HG02852 (cell line): ENCODE data around the gene TSPY2.
"Not testable (repeated sequence)": the region's sequence is repeated elsewhere in the genome, so short reads cannot be mapped to it uniquely, and the experiment has no call there.

ENCODE experiments used
- ATAC-seq: cut with Tn5 transposase; IDR thresholded peaks from one replicate; pipeline ENCODE4 v1.9.1; 2021; ENCODE audit warnings: mild to moderate bottlenecking, moderate library complexity; ENCODE audit not compliant: unreplicated experiment

TSPY2 gene, protein sequence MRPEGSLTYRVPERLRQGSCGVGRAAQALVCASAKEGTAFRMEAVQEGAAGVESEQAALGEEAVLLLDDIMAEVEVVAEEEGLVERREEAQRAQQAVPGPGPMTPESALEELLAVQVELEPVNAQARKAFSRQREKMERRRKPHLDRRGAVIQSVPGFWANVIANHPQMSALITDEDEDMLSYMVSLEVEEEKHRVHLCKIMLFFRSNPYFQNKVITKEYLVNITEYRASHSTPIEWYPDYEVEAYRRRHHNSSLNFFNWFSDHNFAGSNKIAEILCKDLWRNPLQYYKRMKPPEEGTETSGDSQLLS

DNA sequence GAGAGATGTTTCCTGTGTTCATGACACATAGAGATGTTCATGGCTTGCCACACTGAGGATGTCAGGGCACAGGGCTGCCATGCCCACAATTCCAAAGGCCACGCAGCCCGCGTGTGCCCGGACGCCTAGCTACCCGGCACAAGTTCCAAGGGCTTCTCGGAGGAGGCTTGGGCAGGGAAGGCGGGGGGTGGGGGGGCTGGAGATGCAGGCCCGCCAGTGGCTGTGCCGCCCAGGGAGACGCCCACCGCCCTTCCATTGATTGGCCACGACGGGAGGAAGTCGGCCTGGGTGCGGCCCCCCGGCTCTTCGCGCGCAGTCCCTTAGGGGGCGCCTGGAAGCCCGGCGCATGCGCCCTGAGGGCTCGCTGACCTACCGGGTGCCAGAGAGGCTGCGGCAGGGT lies at the start of gene TSPY2:
TSS of gene TSPY2 (plus strand) at position 301 of the 400 bp plus-strand sequence. CDS start at position 347, 46 bp downstream.
- ATAC-seq: not testable (repeated sequence)

GRCh38 chrY:6209565-6209964 lies 36.5 kb upstream of the TSPY2 start:
- ATAC-seq: not testable (repeated sequence)

- ATAC-seq: not testable (repeated sequence)
Measured at GRCh38 chrY:6217045-6217444, 29.0 kb upstream of the TSPY2 start.

- not testable (repeated sequence) for ATAC-seq
Measured at GRCh38 chrY:6269839-6270238, 23.8 kb downstream of the TSPY2 start.
